Astrocyte of the cerebellum (primary cell): Measurements from ENCODE around the gene P2RX4.

Source experiments
- DNase-seq: peaks from one replicate; pipeline ENCODE4 v3.0.0-alpha.2; 2011; ENCODE audit warnings: low read depth
- H3K4me3 ChIP-seq: 2 replicates; pipeline ENCODE4 v1.5.1; 2011; ENCODE audit warnings: mild to moderate bottlenecking, low read depth, low read length, moderate library complexity
- in situ Hi-C: cut with HindIII; loops from 2 replicates; pipeline ENCODE4 v1.10.0; 2017; ENCODE audit warnings: low sequenced_read_pairs
- TF ChIP-seq, protein P1 (sequence below): IDR thresholded peaks from 2 replicates; pipeline ENCODE4 v1.5.1; 2012; ENCODE audit warnings: low read length, low read depth, moderate library complexity, mild to moderate bottlenecking; ENCODE audit errors: missing control alignments

The P2RX4 gene

GRCh38 chr12:121264951-121265515 lies 55.1 kb downstream of the P2RX4 start:
- in situ Hi-C loops, result no loop called here
- H3K4me3 ChIP-seq, result no peak overlapping the region
- no peak for DNase-seq
- TF ChIP-seq, protein P1, sequence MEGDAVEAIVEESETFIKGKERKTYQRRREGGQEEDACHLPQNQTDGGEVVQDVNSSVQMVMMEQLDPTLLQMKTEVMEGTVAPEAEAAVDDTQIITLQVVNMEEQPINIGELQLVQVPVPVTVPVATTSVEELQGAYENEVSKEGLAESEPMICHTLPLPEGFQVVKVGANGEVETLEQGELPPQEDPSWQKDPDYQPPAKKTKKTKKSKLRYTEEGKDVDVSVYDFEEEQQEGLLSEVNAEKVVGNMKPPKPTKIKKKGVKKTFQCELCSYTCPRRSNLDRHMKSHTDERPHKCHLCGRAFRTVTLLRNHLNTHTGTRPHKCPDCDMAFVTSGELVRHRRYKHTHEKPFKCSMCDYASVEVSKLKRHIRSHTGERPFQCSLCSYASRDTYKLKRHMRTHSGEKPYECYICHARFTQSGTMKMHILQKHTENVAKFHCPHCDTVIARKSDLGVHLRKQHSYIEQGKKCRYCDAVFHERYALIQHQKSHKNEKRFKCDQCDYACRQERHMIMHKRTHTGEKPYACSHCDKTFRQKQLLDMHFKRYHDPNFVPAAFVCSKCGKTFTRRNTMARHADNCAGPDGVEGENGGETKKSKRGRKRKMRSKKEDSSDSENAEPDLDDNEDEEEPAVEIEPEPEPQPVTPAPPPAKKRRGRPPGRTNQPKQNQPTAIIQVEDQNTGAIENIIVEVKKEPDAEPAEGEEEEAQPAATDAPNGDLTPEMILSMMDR, result no peak

- TF ChIP-seq, protein P1, result no peak
- in situ Hi-C loops, result no loop called here
- DNase-seq, result no peak
- H3K4me3 ChIP-seq, result no peak overlapping the region
These were observed 57.9 kb downstream of the P2RX4 start for GRCh38 chr12:121267822-121268221.

DNA sequence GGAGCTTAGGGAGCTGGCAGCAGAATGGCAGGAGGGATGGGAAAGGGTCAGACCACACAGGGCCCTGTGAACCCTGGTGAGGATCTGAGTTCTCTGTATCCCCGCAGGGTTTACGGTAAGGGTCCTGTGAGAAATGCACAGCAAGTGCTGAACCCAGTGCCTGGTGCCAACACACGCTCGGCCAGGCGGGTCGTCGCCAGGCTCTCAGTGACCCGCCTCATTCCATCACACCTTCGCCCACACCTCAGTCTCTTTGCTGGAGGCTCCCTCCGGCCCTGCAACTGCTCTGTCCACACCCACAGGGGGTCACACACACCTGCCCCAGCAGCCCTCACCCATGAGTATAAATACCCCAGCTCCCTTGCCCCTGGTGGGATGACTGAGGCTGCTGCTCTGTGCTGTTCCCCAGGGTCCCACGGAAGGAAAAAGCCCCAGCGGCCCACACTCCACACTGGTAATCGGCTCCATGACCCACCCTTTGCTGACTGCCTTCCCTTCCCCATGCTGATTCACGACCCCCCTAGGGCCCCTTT lies 63.5 kb downstream of the P2RX4 start:
- no peak for DNase-seq
- TF ChIP-seq, protein P1, result no peak
- no peak overlapping the region for H3K4me3 ChIP-seq
- in situ Hi-C loops, result no loop called here

- H3K4me3 ChIP-seq, result no peak overlapping the region
- in situ Hi-C loops, result no loop called here
- TF ChIP-seq, protein P1, result no peak
- no peak for DNase-seq
These were observed 64.3 kb downstream of the P2RX4 start for GRCh38 chr12:121274036-121274763.

DNA sequence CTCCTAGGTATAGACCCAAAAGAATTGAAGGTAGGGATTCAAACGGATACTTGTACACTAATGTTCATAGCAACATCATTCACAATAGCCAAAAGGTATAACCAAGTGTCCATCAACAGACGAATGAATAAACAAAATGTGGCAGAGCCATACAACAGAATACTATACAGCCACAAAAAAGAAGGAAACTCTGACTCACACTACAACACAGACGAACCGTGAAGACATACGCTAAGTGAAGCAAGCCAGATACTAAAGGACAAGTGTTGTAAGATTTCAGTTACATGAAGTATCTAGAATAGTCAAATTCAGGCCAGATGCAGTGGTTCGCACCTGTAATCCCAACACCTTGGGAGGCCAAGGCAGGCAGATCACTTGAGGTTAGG lies 67.4 kb downstream of the P2RX4 start:
- in situ Hi-C loops, result no loop called here
- DNase-seq, result no peak

DNA sequence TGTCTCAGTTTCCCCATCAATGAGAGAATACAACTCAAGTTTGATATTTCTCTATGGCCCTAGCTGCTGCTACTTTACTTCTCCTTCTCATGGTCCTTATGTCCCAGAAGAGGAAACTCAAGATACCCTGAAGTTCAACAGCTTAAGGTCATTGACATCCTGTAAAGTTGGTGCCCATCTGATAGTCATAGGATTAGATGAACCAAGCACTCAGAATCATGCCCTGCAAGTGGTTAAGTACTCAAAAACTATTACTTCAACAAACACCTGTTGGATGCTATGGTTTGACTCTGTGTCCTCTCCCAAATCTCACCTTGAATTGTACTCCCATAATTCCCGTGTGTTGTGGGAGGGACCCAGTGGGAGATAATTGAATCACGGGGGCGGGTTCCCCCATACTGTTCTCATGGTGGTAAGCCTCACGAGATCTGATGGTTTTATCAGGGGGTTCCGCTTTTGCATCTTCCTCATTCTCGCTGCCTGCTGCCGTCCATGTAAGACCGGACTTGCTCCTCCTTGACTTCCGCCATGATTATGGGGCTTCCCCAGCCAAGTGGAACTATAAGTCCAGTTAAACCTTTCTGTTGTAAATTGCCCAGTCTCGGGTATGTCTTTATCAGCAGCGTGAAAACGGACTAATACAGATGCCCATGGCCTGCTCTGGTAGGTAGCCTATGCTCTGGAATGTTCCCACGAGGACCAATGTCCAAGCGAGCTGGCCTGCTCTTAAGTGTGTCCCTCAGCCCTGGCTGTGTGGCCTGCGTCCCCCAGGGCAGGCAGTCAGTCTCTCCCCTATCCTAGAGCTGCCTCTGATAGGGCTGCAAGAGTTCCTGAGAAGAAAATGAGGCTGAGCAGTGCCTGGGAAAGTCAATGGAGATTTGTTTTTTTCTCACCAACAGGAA lies 68.5 kb downstream of the P2RX4 start:
- DNase-seq, result no peak
- no peak overlapping the region for H3K4me3 ChIP-seq
- in situ Hi-C loops, result no loop called here
- TF ChIP-seq, protein P1, result no peak

More for the DNA sequence above, 67.4 kb downstream of the P2RX4 start:
- TF ChIP-seq, protein P1, result no peak
- no peak overlapping the region for H3K4me3 ChIP-seq
